Measurements from ENCODE around the gene GPR42. TPM values are rescaled to one million over a fixed set of nuclear protein-coding genes. Genes with fewer than 3 reads are reported as not detected.

The GPR42 gene
- total RNA-seq, 1 experiment from 2014 or later, result not detected

GRCh38 chr19:35336166-35336955 is 34.5 kb upstream of the GPR42 start (continued):
- TF ChIP-seq ZBTB33 (IDR thresholded peaks at IDR 0.05; ENCODE audit: extremely low read depth, insufficient replicate concordance, low read length), result no peak
- no peak for TF ChIP-seq EGR1 (IDR thresholded peaks at IDR 0.05; ENCODE audit: low read depth)
- no peak for TF ChIP-seq MAX (IDR thresholded peaks at IDR 0.05)
- TF ChIP-seq CBX3 (IDR thresholded peaks at IDR 0.05; ENCODE audit: low read depth), result no peak
- no peak for TF ChIP-seq CEBPB (IDR thresholded peaks at IDR 0.05; ENCODE audit: low read depth)
- TF ChIP-seq POLR2AphosphoS5 (IDR thresholded peaks at IDR 0.05; ENCODE audit: low read depth, low read length), result no peak
- no peak for TF ChIP-seq SP1 (IDR thresholded peaks at IDR 0.05; ENCODE audit: low read depth)
- no peak for TF ChIP-seq RAD21 (IDR thresholded peaks at IDR 0.05; ENCODE audit: low read depth)

- H3K4me1 ChIP-seq (ENCODE audit: control insufficient read depth in 1 of 2, insufficient read depth in 2 of 2, low read length in 2 of 2), result no peaks in the 10 kb centered on the region
- H3K27ac ChIP-seq (ENCODE audit: low read depth, low read length), result no peak overlapping the region
- H3K9ac ChIP-seq (ENCODE audit: low read length), result no peak overlapping the region
- H3K4me2 ChIP-seq (ENCODE audit: low read length), result no peak overlapping the region
- H3K36me3 ChIP-seq (ENCODE audit: control insufficient read depth in 1 of 2, insufficient read depth in 2 of 2, low read length in 2 of 2), result no peaks in the 10 kb centered on the region
- intact Hi-C loops (cut with micrococcal nuclease), result no loop called here
- no peaks in the 10 kb centered on the region for H4K20me1 ChIP-seq (ENCODE audit: insufficient read depth)
- H2AFZ ChIP-seq (ENCODE audit: low read depth, low read length, poor library complexity, severe bottlenecking), result no peak overlapping the region
- no peaks in the 10 kb centered on the region for H3K27me3 ChIP-seq (ENCODE audit: insufficient read depth, low read length)
- no peaks in the 10 kb centered on the region for H3K9me2 ChIP-seq (ENCODE audit: insufficient read depth)
- no peak for ATAC-seq
- no peaks in the 10 kb centered on the region for H3K9me3 ChIP-seq (ENCODE audit: control insufficient read depth in 1 of 2, insufficient read depth in 1 of 2, low read depth in 1 of 2, low read length in 2 of 2)
- CTCF ChIA-PET, result no interaction called here
- POLR2A ChIA-PET, result no interaction called here
- no peak for DNase-seq (ENCODE audit: low read depth, low spot score)
- no TSS peak for BruUV-seq (replicated peaks)
- H3K4me3 ChIP-seq (replicated peaks in 1 of 2; ENCODE audit: low read depth in 1 of 2, low read length in 2 of 2), result no peak overlapping the region
- RAD21 ChIA-PET (ENCODE audit: low non-redundant PET in 1 of 2, low total read pairs in 2 of 2, uncharacterized antibody in 2 of 2, unreplicated experiment in 2 of 2), result no interaction called here
- no peaks in the 10 kb centered on the region for H3K79me2 ChIP-seq (ENCODE audit: insufficient read depth, low read length)
- TF ChIP-seq EZH2phosphoT487 (IDR thresholded peaks at IDR 0.05; ENCODE audit: borderline replicate concordance) (no peak), RAD21 (IDR thresholded peaks at IDR 0.05; ENCODE audit: low read depth) (no peak), TCF7L2 (IDR thresholded peaks at IDR 0.05; ENCODE audit: borderline replicate concordance, extremely low read depth, insufficient read depth, insufficient read length) (no peak), SRF (IDR thresholded peaks at IDR 0.05; ENCODE audit: low read depth) (no peak), FOSL1 (IDR thresholded peaks at IDR 0.05; ENCODE audit: low read depth) (no peak), ATF3 (IDR thresholded peaks at IDR 0.05) (no peak), ELF1 (IDR thresholded peaks at IDR 0.05; ENCODE audit: borderline replicate concordance, low read depth) (no peak), CTCF (IDR thresholded peaks at IDR 0.05 in 2 of 3, conservative IDR thresholded peaks at IDR 0.05 in 1 of 3; ENCODE audit: borderline replicate concordance in 1 of 3, insufficient read depth in 1 of 3, low read depth in 2 of 3, low read length in 2 of 3) (no peak), EGR1 (IDR thresholded peaks at IDR 0.05; ENCODE audit: low read depth) (no peak), ZFX (IDR thresholded peaks at IDR 0.05) (no peak), ZNF274 (IDR thresholded peaks at IDR 0.05; ENCODE audit: low read depth, low read length) (no peak)
These were observed 33.5 kb upstream of the GPR42 start for GRCh38 chr19:35337097-35337983.
